ENCODE results near the gene FAXDC2.
"Not testable (repeated sequence)": the region's sequence is repeated elsewhere in the genome, so short reads cannot be mapped to it uniquely, and the experiment has no call there.

Gene FAXDC2

DNA sequence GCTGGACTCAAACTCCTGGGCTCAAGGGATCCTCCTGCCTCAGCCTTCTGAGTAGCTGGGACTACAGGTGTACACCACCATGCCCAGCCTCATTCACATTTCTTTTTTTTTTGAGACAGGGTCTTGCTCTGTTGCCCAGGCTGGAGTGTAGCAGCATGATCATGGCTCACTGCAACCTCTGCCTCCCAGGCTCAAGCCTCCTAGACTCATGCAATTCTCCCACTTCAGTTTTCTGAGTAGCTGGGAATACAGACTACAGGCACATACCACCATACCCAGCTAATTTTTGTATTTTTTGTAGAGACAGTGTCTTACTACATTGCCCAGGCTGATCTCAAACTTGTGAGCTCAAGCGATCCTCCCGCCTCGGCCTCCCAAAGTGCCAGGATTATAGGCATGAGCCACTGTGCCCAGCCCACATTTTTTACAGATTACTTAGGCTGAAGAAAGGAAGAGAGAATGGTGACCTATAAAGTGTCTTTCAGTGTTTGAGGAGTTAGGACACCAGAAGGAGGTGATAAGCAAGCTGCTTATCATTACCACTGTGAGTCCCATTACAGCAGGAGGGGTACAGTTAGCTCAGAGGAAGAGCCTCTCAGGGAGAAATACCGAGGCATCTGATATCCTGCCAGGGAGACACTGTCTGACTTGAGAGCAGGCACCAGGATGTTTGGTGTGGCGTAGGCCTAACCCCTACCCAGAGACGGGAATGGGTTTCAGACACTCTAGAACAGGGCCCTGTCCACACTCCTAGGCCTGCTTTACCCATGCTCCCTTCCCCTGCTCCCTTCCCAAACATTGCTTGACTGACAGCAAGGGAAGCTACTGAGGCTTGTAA, 9.7 kb downstream of the FAXDC2 start:
- TF ChIP-seq POLR2A (IDR thresholded peaks at IDR 0.05; ENCODE audit: low read depth, low read length) (no peak), POLR2AphosphoS5 (IDR thresholded peaks at IDR 0.05; ENCODE audit: low read depth, low read length) (no peak), TAF1 (IDR thresholded peaks at IDR 0.05; ENCODE audit: borderline replicate concordance, low read depth, low read length) (no peak)
- DNase-seq (ENCODE audit: insufficient read length), result no peak
- no peak for FAIRE-seq

- DNase-seq (ENCODE audit: insufficient read length) (no peak), FAIRE-seq (no peak)
- TF ChIP-seq POLR2AphosphoS5 (IDR thresholded peaks at IDR 0.05; ENCODE audit: low read depth, low read length) (no peak), POLR2A (IDR thresholded peaks at IDR 0.05; ENCODE audit: low read depth, low read length) (no peak), TAF1 (IDR thresholded peaks at IDR 0.05; ENCODE audit: borderline replicate concordance, low read depth, low read length) (no peak)
Measured at GRCh38 chr5:154837009-154837901, 13.1 kb downstream of the FAXDC2 start.

DNA sequence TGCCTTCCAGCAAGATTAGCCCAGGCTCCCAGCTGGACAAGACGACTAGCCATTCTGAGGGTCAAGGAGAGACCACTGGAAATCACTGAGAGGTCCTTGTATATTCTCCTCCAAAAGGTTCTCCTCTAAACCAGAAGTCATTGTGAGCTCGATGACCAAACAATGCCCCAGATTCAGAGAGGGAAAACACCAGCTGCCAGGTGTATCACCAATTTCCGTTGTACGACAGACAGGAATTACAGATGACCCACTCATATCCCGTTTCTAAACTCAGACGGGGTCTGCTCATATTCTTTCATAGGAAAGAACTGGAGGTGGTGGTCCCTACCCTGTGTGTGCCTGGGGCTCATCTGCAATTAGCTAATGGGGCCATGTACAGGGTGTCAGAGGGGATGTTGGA, 14.2 kb downstream of the FAXDC2 start:
- TF ChIP-seq TAF1 (IDR thresholded peaks at IDR 0.05; ENCODE audit: borderline replicate concordance, low read depth, low read length), result no peak
- TF ChIP-seq POLR2AphosphoS5 (IDR thresholded peaks at IDR 0.05; ENCODE audit: low read depth, low read length), result no peak
- no peak for TF ChIP-seq POLR2A (IDR thresholded peaks at IDR 0.05; ENCODE audit: low read depth, low read length)
- no peak for DNase-seq (ENCODE audit: insufficient read length)
- no peak for FAIRE-seq

DNA sequence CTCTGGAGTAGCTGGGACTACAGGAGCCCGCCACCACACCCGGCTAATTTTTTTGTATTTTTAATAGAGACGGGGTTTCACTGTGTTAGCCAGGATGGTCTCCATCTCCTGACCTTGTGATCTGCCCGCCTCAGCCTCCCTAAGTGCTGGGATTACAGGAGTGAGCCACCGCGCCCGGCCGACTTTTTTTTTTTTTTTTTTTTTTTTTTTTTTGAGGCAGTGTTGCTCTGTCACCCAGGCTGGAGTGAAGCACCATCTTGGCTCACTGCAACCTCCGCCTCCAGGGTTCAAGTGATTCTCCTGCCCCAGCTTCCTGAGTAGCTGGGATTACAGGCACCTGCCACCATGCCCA, 14.7 kb downstream of the FAXDC2 start:
- FAIRE-seq, result not testable (repeated sequence)

DNA sequence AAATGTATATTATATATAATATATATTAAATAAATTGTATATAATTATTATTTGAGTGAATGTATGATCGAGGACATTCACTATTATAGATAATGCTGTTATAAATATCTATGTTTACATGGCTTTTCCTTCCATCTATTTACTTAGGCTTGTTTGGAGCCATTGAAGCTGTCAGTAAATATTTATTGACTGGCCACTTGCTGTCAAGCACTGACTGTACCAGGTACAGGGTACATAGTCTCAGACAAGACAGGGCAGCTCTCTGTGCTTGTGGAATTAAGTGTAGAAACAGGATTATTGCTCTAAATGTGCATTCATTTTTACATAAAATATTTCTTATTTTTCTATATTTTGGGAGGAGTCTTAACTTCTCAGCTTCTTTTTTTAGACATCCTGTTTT, 16.4 kb downstream of the FAXDC2 start:
- DNase-seq (ENCODE audit: insufficient read length), result no peak
- TF ChIP-seq TAF1 (IDR thresholded peaks at IDR 0.05; ENCODE audit: borderline replicate concordance, low read depth, low read length) (no peak), POLR2AphosphoS5 (IDR thresholded peaks at IDR 0.05; ENCODE audit: low read depth, low read length) (no peak), POLR2A (IDR thresholded peaks at IDR 0.05; ENCODE audit: low read depth, low read length) (no peak)
- no peak for FAIRE-seq

More for the DNA sequence above, 14.7 kb downstream of the FAXDC2 start:
- DNase-seq (ENCODE audit: insufficient read length), result not testable (repeated sequence)

GRCh38 chr5:154832804-154833203, 17.6 kb downstream of the FAXDC2 start:
- not testable (repeated sequence) for DNase-seq (ENCODE audit: insufficient read length); FAIRE-seq

- FAIRE-seq (no peak), DNase-seq (ENCODE audit: insufficient read length) (no peak)
- TF ChIP-seq TAF1 (IDR thresholded peaks at IDR 0.05; ENCODE audit: borderline replicate concordance, low read depth, low read length) (no peak), POLR2A (IDR thresholded peaks at IDR 0.05; ENCODE audit: low read depth, low read length) (no peak), POLR2AphosphoS5 (IDR thresholded peaks at IDR 0.05; ENCODE audit: low read depth, low read length) (no peak)
Measured at GRCh38 chr5:154831451-154831850, 19.0 kb downstream of the FAXDC2 start.

GRCh38 chr5:154830596-154830995, 19.8 kb downstream of the FAXDC2 start:
- TF ChIP-seq TAF1 (IDR thresholded peaks at IDR 0.05; ENCODE audit: borderline replicate concordance, low read depth, low read length) (no peak), POLR2AphosphoS5 (IDR thresholded peaks at IDR 0.05; ENCODE audit: low read depth, low read length) (no peak), POLR2A (IDR thresholded peaks at IDR 0.05; ENCODE audit: low read depth, low read length) (no peak)

GRCh38 chr5:154830219-154830595, 20.2 kb downstream of the FAXDC2 start:
- FAIRE-seq (no peak), DNase-seq (ENCODE audit: insufficient read length) (no peak)
- no peak for TF ChIP-seq TAF1 (IDR thresholded peaks at IDR 0.05; ENCODE audit: borderline replicate concordance, low read depth, low read length)
- no peak for TF ChIP-seq POLR2A (IDR thresholded peaks at IDR 0.05; ENCODE audit: low read depth, low read length)
- no peak for TF ChIP-seq POLR2AphosphoS5 (IDR thresholded peaks at IDR 0.05; ENCODE audit: low read depth, low read length)

More at GRCh38 chr5:154830596-154830995, 19.8 kb downstream of the FAXDC2 start:
- DNase-seq (ENCODE audit: insufficient read length) (no peak), FAIRE-seq (no peak)

GRCh38 chr5:154829589-154830218, 20.7 kb downstream of the FAXDC2 start:
- TF ChIP-seq POLR2A (IDR thresholded peaks at IDR 0.05; ENCODE audit: low read depth, low read length), result no peak
- no peak for TF ChIP-seq TAF1 (IDR thresholded peaks at IDR 0.05; ENCODE audit: borderline replicate concordance, low read depth, low read length)
- no peak for TF ChIP-seq POLR2AphosphoS5 (IDR thresholded peaks at IDR 0.05; ENCODE audit: low read depth, low read length)
- DNase-seq (ENCODE audit: insufficient read length) (no peak), FAIRE-seq (no peak)

GRCh38 chr5:154829181-154829588, 21.2 kb downstream of the FAXDC2 start:
- DNase-seq (ENCODE audit: insufficient read length) (no peak), FAIRE-seq (no peak)
- no peak for TF ChIP-seq POLR2A (IDR thresholded peaks at IDR 0.05; ENCODE audit: low read depth, low read length)
- no peak for TF ChIP-seq TAF1 (IDR thresholded peaks at IDR 0.05; ENCODE audit: borderline replicate concordance, low read depth, low read length)
- no peak for TF ChIP-seq POLR2AphosphoS5 (IDR thresholded peaks at IDR 0.05; ENCODE audit: low read depth, low read length)

Data from GM12892 (cell line).